OCI-LY7 (cell line): ENCODE measurements around the gene IDH3B. TPM values are rescaled to one million over a fixed set of nuclear protein-coding genes. Genes with fewer than 3 reads are reported as not detected.
A peak's percentile ranks its signal among the peaks of the same experiment; 100 is the strongest.

Source experiments
- BruUV-seq: library from RNA; stranded (reverse); fragments of 400-500 nt; replicated peaks from 2 replicates; lab custom pipeline; 2021; lab: Mats Ljungman, UMichigan
- CTCF ChIA-PET: fragments of 300-600 bp; sonication (Branson Sonifier 250); formaldehyde crosslinking; loops from one replicate; lab custom pipeline; 2022; ENCODE audit warnings: antibody characterized with exemption; ENCODE audit not compliant: unreplicated experiment; lab: Charles Lee
- POLR2A ChIA-PET: fragments of 300-600 bp; sonication (Branson Sonifier 250); formaldehyde crosslinking; loops from one replicate; lab custom pipeline; 2022; ENCODE audit warnings: antibody characterized with exemption; lab: Charles Lee
- DNase-seq: peaks from one replicate; pipeline ENCODE4 v3.0.0-alpha.2; 2015; ENCODE audit warnings: low spot score
- H2AFZ ChIP-seq: fragments of 200-600 bp; sonication (generic), shearing (Covaris generic); 2 replicates; pipeline ENCODE4 v1.6.1; 2014; ENCODE audit warnings: mild to moderate bottlenecking, antibody characterized with exemption, low read length, moderate library complexity
- H3K27ac ChIP-seq: fragments of 200-600 bp; sonication (generic); 2 replicates; pipeline ENCODE4 v1.5.1; 2014; ENCODE audit warnings: mixed run types, low read depth, mild to moderate bottlenecking, moderate library complexity, low read length, inconsistent platforms; ENCODE audit not compliant: poor library complexity, severe bottlenecking
- H3K36me3 ChIP-seq: fragments of 200-600 bp; sonication (generic); 2 replicates; pipeline ENCODE4 v1.6.1; 2014; ENCODE audit warnings: mild to moderate bottlenecking, antibody characterized with exemption, low read length, moderate library complexity, mixed read lengths; ENCODE audit not compliant: insufficient read depth
- H3K4me1 ChIP-seq: fragments of 200-600 bp; sonication (generic); 2 replicates; pipeline ENCODE4 v1.5.1; 2014; ENCODE audit warnings: mild to moderate bottlenecking, low read length; ENCODE audit not compliant: insufficient read depth, poor library complexity, severe bottlenecking
- H3K4me2 ChIP-seq: fragments of 200-600 bp; sonication (generic); 2 replicates; pipeline ENCODE4 v1.6.1; 2014; ENCODE audit warnings: mild to moderate bottlenecking, low read length
- H3K4me3 ChIP-seq: fragments of 200-600 bp; sonication (generic); 2 replicates; pipeline ENCODE4 v1.5.1; 2014; ENCODE audit warnings: mild to moderate bottlenecking, low read depth, low read length; ENCODE audit not compliant: poor library complexity, severe bottlenecking
- H3K79me2 ChIP-seq: fragments of 200-600 bp; sonication (generic); 2 replicates; pipeline ENCODE4 v1.6.1; 2016; ENCODE audit warnings: low read depth, mild to moderate bottlenecking, low read length, moderate library complexity, mixed read lengths; ENCODE audit not compliant: insufficient read depth
- H3K9me2 ChIP-seq: fragments of 200-600 bp; sonication (generic); 2 replicates; pipeline ENCODE4 v1.6.1; 2016; ENCODE audit warnings: mild to moderate bottlenecking, low read length, mixed read lengths; ENCODE audit not compliant: insufficient read depth
- H3K9me3 ChIP-seq: fragments of 200-600 bp; sonication (generic); 2 replicates; pipeline ENCODE4 v1.6.1; 2014; ENCODE audit warnings: mild to moderate bottlenecking, mixed run types, low read length, mixed read lengths
- H4K20me1 ChIP-seq: fragments of 200-600 bp; sonication (generic); 2 replicates; pipeline ENCODE4 v1.6.1; 2014; ENCODE audit warnings: mild to moderate bottlenecking, antibody characterized with exemption, low read length, moderate library complexity, mixed read lengths; ENCODE audit not compliant: insufficient read depth
- CTCF ChIP-seq: fragments of 200-600 bp; sonication (generic); conservative IDR thresholded peaks from 2 replicates; pipeline ENCODE4 v1.5.1; 2014; ENCODE audit warnings: mild to moderate bottlenecking, antibody characterized with exemption, low read length, moderate library complexity, mixed read lengths
- EZH2phosphoT487 ChIP-seq: fragments of 200-600 bp; sonication (generic); IDR thresholded peaks from 2 replicates; pipeline ENCODE4 v1.6.1; 2018; ENCODE audit warnings: low read depth, borderline replicate concordance, mild to moderate bottlenecking, mixed run types, antibody characterized with exemption, low read length, moderate library complexity, mixed read lengths
- intact Hi-C: fragments of 100-400 bp; cut with micrococcal nuclease; formaldehyde crosslinking; loops from one replicate; pipeline ENCODE4 v1.10.0; 2022; ENCODE audit not compliant: unreplicated experiment
- total RNA-seq, 2 experiments: library from RNA; depleted of rRNA in 1 of 2; stranded (reverse); fragments of >200 nt in 1 of 2; shearing (Covaris generic) in 1 of 2; gene quantifications; 2 replicates each; pipeline ENCODE4 v1.2.3, GENCODE V29; 2014 to 2022

The IDH3B gene
- total RNA-seq, 2 experiments from 2014 or later, result 142 to 154 TPM

GRCh38 chr20:2655331-2656116, 8.5 kb downstream of the IDH3B start:
- H3K9me3 ChIP-seq, result no peaks in the 10 kb centered on the region
- H3K4me3 ChIP-seq, result no peak overlapping the region
- H2AFZ ChIP-seq, result no peak overlapping the region
- no peak for DNase-seq
- no TSS peak for BruUV-seq
- intact Hi-C loops, result loop anchor here (10.0 kb wide), 1 partner anchor 549 kb away; the partner anchor contains the start of genes DDRGK1 and ITPA
- H3K9me2 ChIP-seq, result no peaks in the 10 kb centered on the region
- ChIA-PET CTCF (no interaction called here), POLR2A (interaction anchor here (2.8 kb wide), 1 partner anchor 8 kb away, joined by 19 read pairs; the partner anchor contains the start of gene IDH3B)
- TF ChIP-seq CTCF (no peak), EZH2phosphoT487 (no peak)
- peaks cover 79% of the 10 kb centered on the region for H3K36me3 ChIP-seq
- peak overlapping the region; percentile 98 for H3K4me2 ChIP-seq
- peaks cover 45% of the 10 kb centered on the region for H3K79me2 ChIP-seq
- peaks cover 42% of the 10 kb centered on the region for H4K20me1 ChIP-seq
- H3K4me1 ChIP-seq, result peaks cover 27% of the 10 kb centered on the region
- no peak overlapping the region for H3K27ac ChIP-seq

- no peaks in the 10 kb centered on the region for H3K9me2 ChIP-seq
- H3K79me2 ChIP-seq, result peaks cover 45% of the 10 kb centered on the region
- peaks cover 72% of the 10 kb centered on the region for H3K36me3 ChIP-seq
- H2AFZ ChIP-seq, result no peak overlapping the region
- intact Hi-C loops, result loop anchor here (5.0 to 10.0 kb wide), 3 partner anchors 550 to 1813 kb away; partner anchors contain the start of genes DDRGK1, ITPA and STK35
- POLR2A ChIA-PET, result interaction anchor here (2.8 kb wide), 1 partner anchor 9 kb away, joined by 19 read pairs; the partner anchor contains the start of gene IDH3B
- H3K4me3 ChIP-seq, result peak overlapping the region; percentile 93
- CTCF ChIA-PET, result no interaction called here
- peak overlapping the region; percentile 98 for H3K4me2 ChIP-seq
- peaks cover 42% of the 10 kb centered on the region for H4K20me1 ChIP-seq
- H3K4me1 ChIP-seq, result peaks cover 27% of the 10 kb centered on the region
- no TSS peak for BruUV-seq
- TF ChIP-seq CTCF (no peak), EZH2phosphoT487 (no peak)
- H3K27ac ChIP-seq, result peak overlapping the region; percentile 88
- H3K9me3 ChIP-seq, result no peaks in the 10 kb centered on the region
- DNase-seq, result no peak
Measured at GRCh38 chr20:2654831-2655230, 9.2 kb downstream of the IDH3B start.
